ENCODE results near the gene ICAM2.

The ICAM2 gene

DNA sequence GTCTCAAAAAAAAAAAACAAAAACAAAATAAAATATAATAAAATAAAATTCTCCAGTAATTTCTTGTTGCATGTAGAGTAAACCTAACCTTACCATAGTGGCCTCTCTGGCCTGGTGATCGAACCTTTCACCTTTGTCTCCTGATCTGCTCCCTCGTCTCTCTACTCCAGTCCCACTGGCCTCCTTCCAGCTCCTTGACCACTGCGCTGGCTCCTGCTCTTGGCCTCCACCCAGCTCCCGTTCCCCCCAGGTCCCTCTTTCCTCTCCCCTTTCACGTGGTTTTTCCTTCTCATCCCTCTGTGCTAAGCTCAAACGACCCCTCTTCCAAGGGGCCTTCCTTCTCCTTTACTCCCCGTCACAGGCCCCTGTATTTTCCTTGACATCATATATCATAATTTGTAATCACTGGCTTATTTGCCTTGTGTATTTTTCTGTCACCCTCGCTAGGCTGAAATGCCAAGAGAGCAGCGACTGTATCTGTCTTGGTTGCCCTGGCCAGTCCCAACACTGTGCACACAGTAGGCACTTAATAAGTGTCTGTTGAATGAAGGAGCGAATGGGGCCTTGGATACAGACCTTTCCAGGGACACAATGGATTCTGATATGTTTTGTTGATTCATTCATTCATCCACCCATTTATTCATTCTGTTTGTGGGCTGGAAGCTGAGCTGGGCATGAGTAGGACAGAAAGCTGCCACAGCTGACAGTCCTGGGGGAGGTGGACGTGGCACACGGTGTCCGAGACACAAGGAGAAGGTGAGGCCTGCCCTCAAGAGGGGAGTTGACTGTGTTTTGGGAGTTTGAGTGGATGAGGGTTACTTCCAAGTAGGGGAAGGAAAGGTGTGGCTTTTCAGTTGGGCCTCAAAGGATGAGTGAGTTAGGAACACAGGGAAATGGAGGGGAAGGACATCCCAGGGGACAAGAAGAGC lies 41.9 kb downstream of the ICAM2 start:
- Histone ChIP-seq H3K4me1 (peaks cover 73% of the 10 kb centered on the region), H3K4me3 (no peak overlapping the region), H3K4me2 (peak overlapping the region; percentile 80), H3K27me3 (no peaks in the 10 kb centered on the region), H3K9ac (peak overlapping the region; percentile 56), H4K20me1 (no peaks in the 10 kb centered on the region), H3K36me3 (no peaks in the 10 kb centered on the region), H3K27ac (peak overlapping the region; percentile 82), H3K9me3 (peaks cover 22% of the 10 kb centered on the region)
- no peak for TF ChIP-seq Cebpa-rat (IDR thresholded peaks at IDR 0.05)

DNA sequence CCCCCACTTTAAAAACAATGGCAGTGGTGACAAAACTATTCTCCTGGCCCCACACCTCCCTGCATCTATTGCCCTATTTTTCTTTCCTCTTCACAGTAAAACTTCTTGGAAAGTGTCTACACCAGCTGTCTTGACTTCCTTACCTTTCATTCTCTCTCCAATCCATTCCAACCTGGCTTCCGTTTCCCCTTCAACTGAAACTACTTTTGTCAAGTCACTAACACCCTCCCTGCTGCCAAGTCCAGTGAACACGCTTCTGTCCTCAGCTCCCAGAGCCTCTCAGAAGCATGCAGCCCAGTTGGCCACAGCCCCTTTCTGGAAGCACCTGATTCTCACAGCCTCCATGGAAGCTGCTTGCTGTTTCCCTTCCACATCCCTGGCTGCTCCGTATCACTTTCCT lies 43.7 kb downstream of the ICAM2 start:
- Histone ChIP-seq H3K4me1 (peaks cover 67% of the 10 kb centered on the region), H3K27ac (no peak overlapping the region), H3K4me2 (peak overlapping the region; percentile 39), H3K9me3 (peaks cover 8% of the 10 kb centered on the region), H3K27me3 (no peaks in the 10 kb centered on the region), H3K9ac (no peak overlapping the region), H3K36me3 (no peaks in the 10 kb centered on the region), H3K4me3 (no peak overlapping the region), H4K20me1 (no peaks in the 10 kb centered on the region)
- no peak for TF ChIP-seq Cebpa-rat (IDR thresholded peaks at IDR 0.05)

- TF ChIP-seq Cebpa-rat (IDR thresholded peaks at IDR 0.05), result no peak
- Histone ChIP-seq H4K20me1 (no peaks in the 10 kb centered on the region), H3K4me2 (peak overlapping the region; percentile 39), H3K27me3 (no peaks in the 10 kb centered on the region), H3K4me1 (peaks cover 67% of the 10 kb centered on the region), H3K4me3 (no peak overlapping the region), H3K36me3 (no peaks in the 10 kb centered on the region), H3K27ac (no peak overlapping the region), H3K9me3 (no peaks in the 10 kb centered on the region), H3K9ac (no peak overlapping the region)
Observed at GRCh38 chr17:63975541-63976092, 44.8 kb downstream of the ICAM2 start.

DNA sequence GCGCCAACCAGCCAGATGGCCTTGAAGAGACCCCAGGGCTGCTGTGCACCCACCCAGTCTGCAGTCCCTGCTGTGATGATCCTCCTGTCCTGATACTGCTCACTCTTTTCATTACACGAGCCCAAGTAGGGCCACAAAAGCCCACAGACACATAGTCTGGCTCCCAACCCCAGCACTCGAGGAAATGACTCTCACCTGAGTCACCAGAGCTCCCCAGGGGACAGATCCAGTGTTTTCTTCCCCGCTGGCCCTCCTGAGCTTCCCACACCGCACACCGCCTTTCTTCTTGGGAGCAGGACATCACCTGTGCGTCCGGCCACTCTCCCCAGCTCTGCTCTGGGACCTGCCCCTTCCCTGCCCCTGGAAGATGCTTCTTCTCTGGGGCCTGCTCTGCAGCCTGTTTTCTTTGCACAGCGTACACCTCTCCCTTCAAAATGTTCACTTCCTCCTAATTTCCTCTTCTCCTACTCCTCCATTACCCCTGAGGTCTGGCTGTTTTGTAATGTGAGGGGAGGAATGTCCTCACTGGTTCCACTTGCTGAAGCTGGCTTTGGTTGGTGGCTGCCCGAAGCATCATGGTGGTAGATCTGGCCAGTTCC lies 45.7 kb downstream of the ICAM2 start:
- peaks cover 63% of the 10 kb centered on the region for H3K4me1 ChIP-seq
- no peak overlapping the region for H3K4me3 ChIP-seq
- no peaks in the 10 kb centered on the region for H4K20me1 ChIP-seq
- H3K36me3 ChIP-seq, result no peaks in the 10 kb centered on the region
- H3K9ac ChIP-seq, result no peak overlapping the region
- no peaks in the 10 kb centered on the region for H3K27me3 ChIP-seq
- no peak for TF ChIP-seq Cebpa-rat (IDR thresholded peaks at IDR 0.05)
- H3K4me2 ChIP-seq, result peak overlapping the region; percentile 39
- H3K9me3 ChIP-seq, result no peaks in the 10 kb centered on the region
- H3K27ac ChIP-seq, result no peak overlapping the region

DNA sequence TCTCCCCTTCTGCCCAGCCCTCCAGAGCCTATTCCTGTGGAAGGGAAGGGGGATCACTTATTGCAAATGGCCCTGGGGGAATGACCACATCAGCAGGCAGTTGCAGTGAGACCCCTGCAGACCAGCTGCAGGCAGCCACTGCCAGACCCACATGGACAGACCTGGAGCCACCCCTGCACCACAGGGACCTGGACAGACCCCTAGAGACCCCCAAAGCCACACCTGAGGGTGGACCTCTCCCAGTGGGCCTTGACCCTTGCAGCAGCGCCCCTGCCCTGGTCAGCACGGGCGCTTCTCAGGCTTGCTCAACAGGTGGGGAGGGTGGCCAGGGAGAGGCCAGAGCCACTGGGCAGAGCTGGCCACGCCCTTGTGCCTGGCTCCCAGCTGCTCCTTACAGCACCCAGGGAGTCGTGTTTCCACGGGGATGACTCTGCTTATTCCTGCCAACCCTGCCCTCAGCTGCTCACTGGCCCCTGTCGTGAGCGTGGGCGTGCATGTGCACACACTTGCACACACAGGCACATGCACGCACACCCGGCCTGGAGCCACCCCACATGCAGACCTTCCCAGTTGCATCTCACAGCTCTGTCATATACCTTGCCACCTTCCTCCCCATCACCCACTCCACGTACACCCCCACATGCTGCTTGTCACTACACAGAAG lies 46.4 kb downstream of the ICAM2 start:
- Histone ChIP-seq H3K36me3 (no peaks in the 10 kb centered on the region), H3K27ac (no peak overlapping the region), H3K4me2 (peak overlapping the region; percentile 39), H3K4me1 (peaks cover 57% of the 10 kb centered on the region), H3K9me3 (no peaks in the 10 kb centered on the region), H3K4me3 (no peak overlapping the region), H3K27me3 (no peaks in the 10 kb centered on the region), H3K9ac (no peak overlapping the region), H4K20me1 (no peaks in the 10 kb centered on the region)
- no peak for TF ChIP-seq Cebpa-rat (IDR thresholded peaks at IDR 0.05)

GRCh38 chr17:63973247-63973646 lies 47.2 kb downstream of the ICAM2 start:
- Histone ChIP-seq H3K4me1 (peaks cover 49% of the 10 kb centered on the region), H3K36me3 (no peaks in the 10 kb centered on the region), H3K27ac (no peak overlapping the region), H3K27me3 (no peaks in the 10 kb centered on the region), H3K9ac (no peak overlapping the region), H4K20me1 (no peaks in the 10 kb centered on the region), H3K4me2 (no peak overlapping the region), H3K4me3 (no peak overlapping the region), H3K9me3 (no peaks in the 10 kb centered on the region)
- no peak for TF ChIP-seq Cebpa-rat (IDR thresholded peaks at IDR 0.05)

GRCh38 chr17:63972796-63973195 lies 47.6 kb downstream of the ICAM2 start, which contains the start of gene SCN4A:
Gene SCN4A (minus strand): TSS chr17:63972918. CDS start chr17:63972841, 77 bp downstream.
- Histone ChIP-seq H3K27ac (no peak within 1 kb of the TSS), H3K9me3 (no peaks in the 10 kb centered on the region), H3K9ac (no peak within 1 kb of the TSS), H3K4me2 (peak within 1 kb of the TSS; percentile 39; the same call in 1 of the 2 replicates), H3K4me1 (peaks cover 44% of the 10 kb centered on the region), H4K20me1 (no peaks in the 10 kb centered on the region), H3K36me3 (no peaks in the 10 kb centered on the region), H3K4me3 (no peak within 1 kb of the TSS), H3K27me3 (no peaks in the 10 kb centered on the region)
- no peak for TF ChIP-seq Cebpa-rat (IDR thresholded peaks at IDR 0.05)

DNA sequence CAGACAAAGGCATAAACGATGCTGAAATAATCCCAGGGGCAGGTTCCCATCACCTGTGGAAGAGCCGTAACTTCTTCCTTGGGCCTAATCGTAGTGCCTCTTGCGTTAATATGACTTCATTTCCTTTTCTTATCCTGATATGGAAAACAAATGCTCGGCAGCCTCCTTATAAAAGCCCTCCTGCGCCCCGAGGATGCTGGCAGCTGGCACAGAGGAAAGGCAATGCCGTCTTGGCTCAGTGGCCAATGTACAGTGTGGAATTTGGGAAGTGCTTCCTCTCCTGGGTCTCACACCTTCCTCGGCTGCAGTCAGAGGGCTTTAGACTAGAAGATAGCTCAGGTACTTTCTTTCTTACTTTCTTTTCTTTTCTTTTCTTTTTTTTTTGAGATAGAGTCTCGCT lies 51.2 kb downstream of the ICAM2 start:
- Histone ChIP-seq H3K4me1 (peaks cover 17% of the 10 kb centered on the region), H3K9me3 (no peaks in the 10 kb centered on the region), H3K36me3 (no peaks in the 10 kb centered on the region), H3K9ac (no peak overlapping the region), H3K27ac (no peak overlapping the region), H3K4me3 (no peak overlapping the region), H3K27me3 (no peaks in the 10 kb centered on the region), H4K20me1 (no peaks in the 10 kb centered on the region), H3K4me2 (no peak overlapping the region)
- TF ChIP-seq Cebpa-rat (IDR thresholded peaks at IDR 0.05), result no peak

GRCh38 chr17:63967953-63968352 lies 52.5 kb downstream of the ICAM2 start:
- Histone ChIP-seq H4K20me1 (no peaks in the 10 kb centered on the region), H3K4me1 (peaks cover 8% of the 10 kb centered on the region), H3K9ac (no peak overlapping the region), H3K4me3 (no peak overlapping the region), H3K4me2 (no peak overlapping the region), H3K36me3 (no peaks in the 10 kb centered on the region), H3K9me3 (no peaks in the 10 kb centered on the region), H3K27me3 (no peaks in the 10 kb centered on the region), H3K27ac (no peak overlapping the region)
- no peak for TF ChIP-seq Cebpa-rat (IDR thresholded peaks at IDR 0.05)

Data from BLaER1 (cell line).